ENCODE data around the gene IFNA21.
"Not testable (repeated sequence)": the region's sequence is repeated elsewhere in the genome, so short reads cannot be mapped to it uniquely, and the experiment has no call there.

IFNA21 gene

GRCh38 chr9:21166560-21166959 lies at the start of gene IFNA21:
Gene IFNA21 (minus strand): TSS chr9:21166660. CDS start chr9:21166612, 48 bp downstream.
- not testable (repeated sequence) for DNase-seq (ENCODE audit: low read depth)

DNA sequence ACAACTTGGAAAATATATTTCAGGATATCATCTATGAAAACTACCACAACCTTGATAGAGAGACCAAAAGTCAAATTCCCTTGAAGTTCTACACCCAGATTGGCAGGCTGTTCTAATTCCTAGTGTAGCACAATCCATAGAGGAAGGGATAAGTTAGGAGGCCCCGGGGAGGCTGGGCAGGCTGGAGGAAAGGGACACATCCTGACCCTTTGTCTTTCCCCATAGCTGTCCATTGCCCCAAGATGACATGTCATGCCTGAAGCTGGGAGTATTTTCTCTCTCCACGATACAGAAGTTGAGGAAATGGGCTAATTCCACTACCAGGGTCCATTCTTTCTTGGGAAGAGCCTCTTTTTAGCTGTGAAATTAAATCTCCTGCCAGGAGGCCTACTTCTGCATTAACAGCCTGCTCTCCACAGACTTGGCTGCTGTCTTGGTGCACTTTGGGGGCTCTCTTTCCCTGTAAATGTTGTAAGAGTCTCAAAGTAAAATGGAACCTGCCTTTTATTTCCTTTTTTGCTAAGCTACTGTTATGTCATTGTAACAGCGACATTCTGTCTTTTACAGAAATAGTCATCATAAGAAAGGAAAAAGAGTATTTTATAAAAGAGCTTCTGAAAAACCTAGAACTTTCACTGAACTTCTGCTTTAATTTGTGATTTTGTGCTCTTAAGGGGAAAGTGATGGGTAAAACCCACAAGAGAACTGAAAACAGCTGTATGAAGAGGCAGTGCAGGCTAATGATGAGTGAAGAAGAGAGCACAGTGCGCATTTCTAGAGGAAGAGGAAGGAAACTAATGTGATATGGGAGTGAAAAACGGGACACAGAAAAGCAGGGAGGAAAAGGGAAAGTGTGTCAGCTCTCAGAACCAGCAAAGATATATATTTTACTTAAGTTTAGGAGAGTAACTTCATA lies 47.2 kb upstream of the IFNA21 start:
- DNase-seq (ENCODE audit: low read depth), result not testable (repeated sequence)

- not testable (repeated sequence) for DNase-seq (ENCODE audit: low read depth)
These were observed 45.7 kb upstream of the IFNA21 start for GRCh38 chr9:21212160-21212559.

- not testable (repeated sequence) for DNase-seq (ENCODE audit: low read depth)
These were observed 44.3 kb upstream of the IFNA21 start for GRCh38 chr9:21210782-21211181.

DNA sequence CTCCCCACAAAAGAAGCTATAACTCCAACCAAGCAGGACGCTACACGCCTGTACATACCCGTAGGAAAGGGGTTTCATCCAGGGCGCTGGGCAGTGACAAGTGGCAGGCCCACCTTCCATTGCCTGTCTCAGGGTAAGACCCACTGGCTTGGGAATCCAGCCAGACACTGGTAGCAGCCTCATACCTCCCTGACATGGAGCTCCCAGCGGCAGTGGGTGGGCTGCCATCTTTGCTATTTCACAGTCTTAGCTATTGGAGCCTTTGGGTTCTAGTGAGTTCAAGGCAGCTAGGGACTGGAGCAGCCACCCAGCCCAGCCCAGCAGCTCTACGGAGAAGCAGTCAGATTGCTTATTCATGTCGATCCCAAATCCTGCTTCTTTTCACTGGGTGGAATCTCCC lies 43.9 kb upstream of the IFNA21 start:
- DNase-seq (ENCODE audit: low read depth), result no peak

- DNase-seq (ENCODE audit: low read depth), result not testable (repeated sequence)
These were observed 40.6 kb upstream of the IFNA21 start, which contains the start of gene IFNA10 for GRCh38 chr9:21207043-21207442. Gene IFNA10 (minus strand): TSS chr9:21207143. CDS start chr9:21207097, 46 bp downstream.

DNA sequence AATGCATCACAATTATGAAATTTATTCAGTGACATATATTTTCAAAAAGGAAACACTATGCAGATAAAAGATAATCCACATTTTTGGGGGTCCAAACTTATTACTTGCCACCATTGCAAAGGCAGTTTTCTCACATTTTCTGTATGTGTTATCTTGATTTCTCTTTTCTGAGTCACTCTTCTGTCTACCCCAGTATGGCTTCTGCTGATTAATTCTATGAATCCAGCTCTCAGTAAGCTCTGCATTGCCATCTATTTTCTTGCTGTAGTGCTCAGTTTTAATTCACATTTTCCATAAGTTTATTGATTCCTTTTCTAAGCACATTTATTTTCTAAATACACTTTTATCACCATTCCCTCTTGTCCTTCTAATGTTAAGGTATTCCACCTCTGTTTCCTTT lies 38.7 kb upstream of the IFNA21 start:
- DNase-seq (ENCODE audit: low read depth), result no peak

GRCh38 chr9:21202105-21202504 lies 35.6 kb upstream of the IFNA21 start, which contains the start of gene IFNA7:
Gene IFNA7 (minus strand): TSS chr9:21202205. CDS start chr9:21202165, 40 bp downstream.
- not testable (repeated sequence) for DNase-seq (ENCODE audit: low read depth)

- DNase-seq (ENCODE audit: low read depth), result not testable (repeated sequence)
These were observed 28.7 kb upstream of the IFNA21 start for GRCh38 chr9:21194867-21195776.

GRCh38 chr9:21187487-21187886 lies 21.0 kb upstream of the IFNA21 start, which contains the start of gene IFNA4:
Gene IFNA4 (minus strand): TSS chr9:21187587. CDS start chr9:21187531, 56 bp downstream.
- not testable (repeated sequence) for DNase-seq (ENCODE audit: low read depth)

DNA sequence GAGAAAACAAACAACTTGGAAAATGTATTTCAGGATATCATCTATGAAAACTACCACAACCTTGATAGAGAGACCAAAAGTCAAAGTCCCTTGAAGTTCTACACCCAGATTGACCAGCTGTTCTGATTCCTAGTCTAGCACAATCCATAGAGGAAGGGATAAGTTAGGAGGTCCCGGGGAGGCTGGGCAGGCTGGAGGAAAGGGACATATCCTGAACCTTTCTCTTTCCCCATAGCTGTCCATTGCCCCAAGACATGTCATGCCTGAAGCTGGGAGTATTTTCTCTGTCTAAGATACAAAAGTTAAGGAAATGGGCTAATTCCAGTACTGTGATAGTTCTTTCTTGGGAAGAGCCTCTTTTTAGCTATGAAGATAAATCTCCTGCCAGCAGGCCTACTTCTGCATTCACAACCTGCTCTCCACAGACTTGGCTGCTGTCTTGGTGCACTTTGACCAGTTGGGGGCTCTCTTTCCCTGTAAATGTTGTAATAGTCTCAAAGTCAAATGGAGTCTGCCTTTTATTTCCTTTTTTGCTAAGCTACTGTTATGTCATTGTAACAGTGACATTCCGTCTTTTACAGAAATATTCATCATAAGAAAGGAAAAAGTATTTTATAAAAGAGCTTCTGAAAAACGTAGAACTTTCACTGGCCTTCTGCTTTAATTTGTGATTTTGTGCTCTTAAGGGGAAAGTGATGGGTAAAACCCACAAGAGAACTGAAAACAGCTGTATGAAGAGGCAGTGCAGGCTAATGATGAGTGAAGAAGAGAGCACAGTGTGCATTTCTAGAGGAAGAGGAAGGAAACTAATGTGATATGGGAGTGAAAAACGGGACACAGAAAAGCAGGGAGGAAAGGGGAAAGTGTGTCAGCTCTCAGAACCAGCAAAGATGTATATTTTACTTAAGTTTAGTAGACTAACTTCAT lies 16.6 kb upstream of the IFNA21 start:
- DNase-seq (ENCODE audit: low read depth), result not testable (repeated sequence)

GRCh38 chr9:21174671-21175070 lies 8.2 kb upstream of the IFNA21 start:
- no peak for DNase-seq (ENCODE audit: low read depth)

DNA sequence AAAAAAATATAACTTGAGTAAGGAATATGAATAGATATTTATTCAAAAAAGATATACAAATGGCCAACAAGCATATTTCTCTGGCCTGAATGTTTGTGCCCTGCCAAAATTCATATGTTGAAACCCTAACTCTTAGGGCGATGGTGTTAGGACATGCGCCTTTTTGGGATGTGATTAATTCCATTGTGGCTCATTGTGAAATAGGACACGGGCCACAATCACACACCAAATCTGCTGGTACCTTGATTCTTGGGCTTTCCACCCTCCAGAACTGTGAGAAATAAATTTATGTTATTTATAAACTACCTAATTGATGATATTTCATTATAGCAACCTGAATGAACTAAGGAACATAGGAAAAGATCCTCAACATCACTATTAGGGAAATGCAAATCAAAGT lies 5.7 kb upstream of the IFNA21 start:
- DNase-seq (ENCODE audit: low read depth), result no peak

DNA sequence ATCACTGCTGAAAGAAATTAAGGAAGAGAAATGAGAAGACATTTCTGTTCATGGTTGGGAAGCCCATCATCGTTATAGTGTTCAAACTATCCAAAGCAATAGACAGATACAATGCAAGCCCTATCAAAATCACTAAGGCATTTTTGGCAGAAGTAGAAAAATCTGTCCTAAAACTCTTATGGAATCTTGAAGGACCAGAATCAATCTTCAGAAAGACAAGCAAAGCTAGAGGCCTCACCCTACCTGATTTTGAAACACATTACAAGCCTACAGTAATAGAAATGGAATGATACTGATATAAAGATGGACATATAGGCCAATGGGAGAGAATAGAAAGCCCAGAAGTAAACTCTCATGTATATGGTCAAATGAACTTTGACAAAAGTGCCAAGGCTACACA lies 4.9 kb upstream of the IFNA21 start:
- no peak for DNase-seq (ENCODE audit: low read depth)

DNA sequence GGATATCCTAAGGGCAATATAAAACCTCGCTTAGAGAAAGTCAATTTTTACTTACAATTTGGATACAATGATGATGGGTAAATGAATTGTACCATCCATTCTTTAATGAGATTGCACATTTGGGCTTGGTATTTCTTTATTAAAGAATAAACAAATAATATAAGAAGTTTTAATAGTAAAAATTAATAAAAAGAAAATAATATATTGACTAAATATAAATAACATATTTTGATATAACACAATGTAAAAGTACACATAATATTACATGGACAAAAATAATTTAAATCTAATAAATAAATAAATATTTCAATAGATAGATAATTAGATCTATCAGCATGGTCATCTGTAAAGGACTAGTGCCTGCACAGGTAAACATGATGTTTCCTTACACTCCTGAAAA lies 944 bp downstream of the IFNA21 start:
- DNase-seq (ENCODE audit: low read depth), result no peak

DNA sequence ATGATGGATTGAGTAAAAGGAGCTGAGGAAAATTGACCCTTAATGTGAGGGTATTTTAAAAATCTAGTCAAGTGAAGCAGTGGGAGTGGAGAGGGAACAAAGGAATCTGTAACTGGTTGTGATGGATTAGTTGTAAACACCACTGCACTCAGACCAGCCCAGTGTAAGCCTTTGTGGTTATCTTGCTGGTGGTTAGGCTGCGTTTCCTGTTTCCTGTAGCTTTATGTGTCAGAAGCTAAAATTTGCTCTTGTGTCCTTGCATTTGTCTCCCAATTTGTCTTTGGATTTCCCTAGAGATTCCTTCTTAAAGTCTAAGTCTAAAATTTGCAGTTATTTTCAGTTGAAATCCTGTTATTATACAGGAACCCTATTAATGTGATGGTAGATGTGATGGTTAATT lies 6.3 kb downstream of the IFNA21 start:
- no peak for DNase-seq (ENCODE audit: low read depth)

DNA sequence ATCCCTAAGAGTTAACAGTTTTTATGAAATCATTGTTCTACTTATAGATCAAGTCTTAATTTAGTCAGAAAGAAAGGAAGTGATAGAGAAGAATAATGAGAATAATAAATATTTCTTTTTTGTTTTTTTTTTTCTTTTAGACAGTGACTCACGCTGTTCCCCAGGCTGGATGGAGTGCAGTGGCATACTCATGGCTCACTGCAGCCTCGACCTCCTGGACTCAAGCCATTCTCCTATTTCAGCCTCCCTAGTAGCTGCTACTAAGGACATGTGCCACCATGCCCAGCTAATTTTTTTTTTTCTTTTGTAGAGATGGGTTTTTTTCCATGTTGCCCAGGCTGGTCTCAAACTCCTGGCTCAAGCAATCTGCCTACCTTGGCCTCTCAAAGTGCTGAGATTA lies 11.0 kb downstream of the IFNA21 start:
- DNase-seq (ENCODE audit: low read depth), result no peak

DNA sequence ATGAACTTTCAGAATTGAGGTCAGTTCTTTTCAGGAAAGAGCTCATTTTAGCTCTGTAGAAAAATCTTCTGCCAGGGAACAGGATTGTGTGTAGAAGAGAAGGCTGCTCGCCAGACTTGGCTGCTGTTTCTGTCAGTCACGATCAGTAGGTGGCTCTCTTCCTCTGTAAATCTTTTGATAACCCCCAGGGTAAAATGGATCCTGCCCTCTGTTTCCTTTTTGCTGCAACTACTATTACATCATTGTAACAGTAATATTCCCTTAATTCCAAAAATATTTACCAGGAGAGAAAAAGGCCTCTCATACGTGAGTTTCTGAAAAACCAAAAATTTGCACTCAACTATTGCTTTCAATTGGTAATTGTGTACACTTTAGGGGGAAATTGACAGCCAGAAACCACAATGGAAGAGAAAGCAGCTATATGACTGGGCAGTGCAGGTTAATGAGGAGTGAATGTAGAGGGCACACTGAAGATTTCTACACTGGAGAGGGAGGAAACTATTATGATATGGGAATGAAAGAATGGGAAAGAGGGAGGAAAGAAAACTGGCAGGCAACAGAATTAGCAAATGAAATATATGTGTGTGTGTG lies 12.3 kb downstream of the IFNA21 start:
- DNase-seq (ENCODE audit: low read depth), result no peak

GRCh38 chr9:21153336-21154017 lies 13.0 kb downstream of the IFNA21 start:
- DNase-seq (ENCODE audit: low read depth), result no peak

GRCh38 chr9:21144603-21145002 lies 21.9 kb downstream of the IFNA21 start:
- no peak for DNase-seq (ENCODE audit: low read depth)

Measured in GM04503 (cell line).